Omental fat pad (tissue), 4 donors: Measurements from ENCODE around the gene TPR. TPM values are rescaled to one million over a fixed set of nuclear protein-coding genes. Genes with fewer than 3 reads are reported as not detected.

ENCODE experiments used
- ATAC-seq: fragments of 150-250 bp; one replicate; pipeline ENCODE4 v1.9.1; 2016; ENCODE audit warnings: mild to moderate bottlenecking, moderate library complexity; ENCODE audit not compliant: low FRiP score
- DNase-seq: peaks from one replicate; pipeline ENCODE4 v3.0.0-alpha.2; 2019; ENCODE audit warnings: low spot score
- total RNA-seq, 4 donors: library from RNA; depleted of rRNA; stranded (reverse); fragments of >200 nt; gene quantifications; one replicate each; pipeline ENCODE4 v1.1.0, GENCODE V29; 2016
- TF ChIP-seq, protein P1 (sequence below), 3 donors: fragments of 450-650 bp; IDR thresholded peaks; one replicate each; pipeline ENCODE4 v1.5.1; 2016 to 2017; ENCODE audit warnings: antibody characterized with exemption in 3 of 3, mild to moderate bottlenecking in 3 of 3, moderate library complexity in 2 of 3

TPR gene
- 100 to 1,000 TPM in 1 of 4 donors, 10 to 100 TPM in 3; 67.2 to 105 (median 78.8) TPM for total RNA-seq

DNA sequence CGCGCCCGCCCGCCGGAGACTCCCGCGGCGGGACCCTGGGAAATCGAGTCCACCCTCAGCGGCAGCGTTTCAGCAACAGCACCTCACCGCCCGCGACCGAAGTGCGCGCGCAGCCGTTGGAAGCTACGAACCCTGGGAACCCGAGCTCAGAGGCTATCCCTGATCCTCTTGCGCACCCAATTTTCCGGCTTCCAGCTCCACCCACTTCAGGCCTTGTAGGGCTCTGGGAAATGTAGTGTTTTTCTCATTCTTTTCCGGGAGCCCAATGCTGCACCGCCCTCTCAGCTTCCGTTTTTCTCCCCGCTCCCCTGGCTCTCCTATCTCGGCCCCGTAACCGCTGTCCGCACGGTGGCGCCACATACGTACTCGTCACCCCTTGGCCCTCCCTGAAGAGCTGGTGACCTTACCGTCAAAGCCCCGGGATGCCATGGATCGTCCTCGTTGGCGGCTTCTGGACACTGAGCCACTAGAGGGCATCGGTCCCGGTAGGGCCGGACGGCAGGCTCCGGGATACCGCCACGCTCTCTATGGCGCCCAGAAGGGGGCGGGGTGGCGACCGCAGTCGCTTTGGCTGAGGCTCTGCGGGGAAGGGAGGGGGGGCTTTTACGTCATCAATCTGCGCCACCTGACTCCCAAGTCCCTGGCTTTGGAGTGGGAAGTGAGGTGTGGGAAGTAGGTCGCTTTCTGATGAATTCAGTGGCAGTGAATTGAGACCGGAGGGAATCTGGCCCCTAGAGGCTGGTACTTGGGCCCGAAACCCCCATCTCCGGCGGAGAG, at the start of gene TPR, which contains the start of gene ODR4:
Gene TPR, minus strand, starts transcription at position 102 of the 777 bp plus-strand sequence. CDS start 225 bp downstream, outside the sequence.
Gene ODR4, plus strand, starts transcription at position 687 of the 777 bp plus-strand sequence. CDS start 3,948 bp downstream, outside the sequence.
- TF ChIP-seq, protein P1, sequence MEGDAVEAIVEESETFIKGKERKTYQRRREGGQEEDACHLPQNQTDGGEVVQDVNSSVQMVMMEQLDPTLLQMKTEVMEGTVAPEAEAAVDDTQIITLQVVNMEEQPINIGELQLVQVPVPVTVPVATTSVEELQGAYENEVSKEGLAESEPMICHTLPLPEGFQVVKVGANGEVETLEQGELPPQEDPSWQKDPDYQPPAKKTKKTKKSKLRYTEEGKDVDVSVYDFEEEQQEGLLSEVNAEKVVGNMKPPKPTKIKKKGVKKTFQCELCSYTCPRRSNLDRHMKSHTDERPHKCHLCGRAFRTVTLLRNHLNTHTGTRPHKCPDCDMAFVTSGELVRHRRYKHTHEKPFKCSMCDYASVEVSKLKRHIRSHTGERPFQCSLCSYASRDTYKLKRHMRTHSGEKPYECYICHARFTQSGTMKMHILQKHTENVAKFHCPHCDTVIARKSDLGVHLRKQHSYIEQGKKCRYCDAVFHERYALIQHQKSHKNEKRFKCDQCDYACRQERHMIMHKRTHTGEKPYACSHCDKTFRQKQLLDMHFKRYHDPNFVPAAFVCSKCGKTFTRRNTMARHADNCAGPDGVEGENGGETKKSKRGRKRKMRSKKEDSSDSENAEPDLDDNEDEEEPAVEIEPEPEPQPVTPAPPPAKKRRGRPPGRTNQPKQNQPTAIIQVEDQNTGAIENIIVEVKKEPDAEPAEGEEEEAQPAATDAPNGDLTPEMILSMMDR (IDR thresholded peaks at IDR 0.05): peak in 1 of 3 donors; percentile 84
- DNase-seq (peak; percentile 97), ATAC-seq (peak; percentile 99)

DNA sequence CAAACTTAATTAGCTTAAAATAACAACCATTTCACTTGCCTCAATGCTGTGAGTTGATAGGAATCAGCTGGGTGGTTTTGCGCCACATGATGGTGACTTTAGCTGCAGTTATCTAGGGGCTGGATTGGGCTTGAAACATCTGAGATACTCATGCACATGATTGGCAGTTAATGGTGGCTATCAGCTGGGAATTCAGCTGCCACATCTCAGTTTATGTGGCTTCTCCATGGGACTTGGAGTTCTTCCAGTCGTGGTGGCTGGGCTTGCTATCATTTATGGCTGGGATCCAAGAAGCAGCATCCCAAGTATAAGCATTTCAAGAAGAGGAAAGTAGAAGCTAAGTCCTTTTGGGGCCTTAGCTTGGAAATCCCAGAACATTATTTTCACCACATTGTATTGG, 49.5 kb upstream of the TPR start:
- ATAC-seq (no peak), DNase-seq (no peak)
- TF ChIP-seq, protein P1 (IDR thresholded peaks at IDR 0.05): no peak

GRCh38 chr1:186421446-186421845, 46.4 kb upstream of the TPR start:
- DNase-seq: no peak
- TF ChIP-seq, protein P1 (IDR thresholded peaks at IDR 0.05): no peak
- no peak for ATAC-seq

GRCh38 chr1:186420923-186421322, 45.9 kb upstream of the TPR start:
- no peak for DNase-seq
- ATAC-seq: no peak

DNA sequence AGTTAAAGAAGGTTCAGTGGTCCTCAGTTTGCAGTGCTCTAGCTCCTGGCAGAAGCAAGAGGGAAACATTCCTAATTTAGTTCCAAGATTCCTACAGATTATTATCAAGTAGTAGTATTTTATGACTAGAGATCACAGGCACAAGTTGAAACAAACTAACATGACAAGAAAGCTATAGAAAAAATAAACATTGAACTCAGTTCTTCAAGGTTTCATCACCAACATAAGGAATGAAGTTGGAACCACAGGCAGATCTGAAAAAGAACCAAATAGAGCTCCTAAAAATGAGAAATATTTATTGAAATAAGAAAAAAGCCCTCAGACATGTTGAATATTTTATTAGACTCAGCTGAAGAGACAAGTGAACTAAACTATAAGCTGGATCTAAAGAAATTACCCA, 45.3 kb upstream of the TPR start:
- ATAC-seq: no peak
- TF ChIP-seq, protein P1 (IDR thresholded peaks at IDR 0.05): no peak

More at GRCh38 chr1:186420923-186421322, 45.9 kb upstream of the TPR start:
- TF ChIP-seq, protein P1 (IDR thresholded peaks at IDR 0.05): no peak

GRCh38 chr1:186418503-186418902, 43.5 kb upstream of the TPR start:
- DNase-seq (no peak), ATAC-seq (no peak)
- TF ChIP-seq, protein P1 (IDR thresholded peaks at IDR 0.05): no peak

More for the DNA sequence above, 45.3 kb upstream of the TPR start:
- no peak for DNase-seq

- DNase-seq (no peak), ATAC-seq (no peak)
- TF ChIP-seq, protein P1 (IDR thresholded peaks at IDR 0.05): no peak
Measured at GRCh38 chr1:186413319-186413718, 38.3 kb upstream of the TPR start.
